Panc1 (cell line): ENCODE data around the gene SERPINA4. TPM values are rescaled to one million over a fixed set of nuclear protein-coding genes. Genes with fewer than 3 reads are reported as not detected.

ENCODE experiments used
- ATAC-seq: fragments of 200-7000 bp; cut with Tn5 transposase; 2 replicates; pipeline ENCODE4 v1.9.1; 2020; ENCODE audit warnings: mild to moderate bottlenecking, moderate library complexity
- BruUV-seq: library from RNA; stranded (reverse); fragments of 400-500 nt; replicated peaks from 2 replicates; lab custom pipeline; 2021; lab: Mats Ljungman, UMichigan
- CTCF ChIA-PET: fragments of 300-600 bp; sonication (Branson Sonifier 250); formaldehyde crosslinking; loops from one replicate; lab custom pipeline; 2022; ENCODE audit warnings: antibody characterized with exemption; lab: Charles Lee
- POLR2A ChIA-PET: fragments of 300-600 bp; sonication (Branson Sonifier 250); formaldehyde crosslinking; loops from one replicate; lab custom pipeline; 2022; ENCODE audit warnings: antibody characterized with exemption; lab: Charles Lee
- DNase-seq: peaks from one replicate; pipeline ENCODE4 v3.0.0-alpha.2; 2010; ENCODE audit warnings: low read depth, low spot score
- H3K27ac ChIP-seq: 2 replicates; pipeline ENCODE4 v1.5.1; 2011; ENCODE audit warnings: mild to moderate bottlenecking, low read length, inconsistent platforms
- H3K27me3 ChIP-seq: fragments of 200-500 bp; sonication (Bioruptor generic); 2 replicates; pipeline ENCODE4 v1.6.0; 2014; ENCODE audit warnings: low read length, inconsistent platforms; ENCODE audit not compliant: control insufficient read depth, insufficient read depth
- H3K36me3 ChIP-seq: fragments of 200-500 bp; sonication (Bioruptor generic); 2 replicates; pipeline ENCODE4 v1.5.1; 2014; ENCODE audit warnings: inconsistent platforms, mild to moderate bottlenecking, low read length, moderate library complexity; ENCODE audit not compliant: control insufficient read depth, insufficient read depth
- H3K4me1 ChIP-seq: 2 replicates; pipeline ENCODE4 v1.5.1; 2011; ENCODE audit warnings: inconsistent platforms, mild to moderate bottlenecking, low read length, moderate library complexity; ENCODE audit not compliant: control insufficient read depth, insufficient read depth
- H3K4me3 ChIP-seq, 2 experiments: 2 replicates each; pipeline ENCODE4 v1.5.1; 2011 to 2012; ENCODE audit warnings: low read depth in 2 of 2, low read length in 2 of 2, mild to moderate bottlenecking in 2 of 2, inconsistent platforms in 1 of 2, moderate library complexity in 1 of 2
- H3K9me3 ChIP-seq: fragments of 200-500 bp; sonication (Bioruptor generic); 2 replicates; pipeline ENCODE4 v1.5.1; 2014; ENCODE audit warnings: low read depth, mild to moderate bottlenecking, inconsistent platforms, low read length, moderate library complexity; ENCODE audit not compliant: control insufficient read depth, insufficient read depth
- CTCF ChIP-seq: fragments of 450-650 bp; IDR thresholded peaks from 2 replicates; pipeline ENCODE4 v1.5.1; 2017; ENCODE audit warnings: mild to moderate bottlenecking
- POLR2AphosphoS5 ChIP-seq: IDR thresholded peaks from 2 replicates; pipeline ENCODE4 v1.6.1; 2012; ENCODE audit warnings: mild to moderate bottlenecking, low read depth, low read length, moderate library complexity
- REST ChIP-seq, 2 experiments: IDR thresholded peaks; 2 replicates each; pipeline ENCODE4 v1.6.1; 2011 to 2012; ENCODE audit warnings: low read depth in 2 of 2, control low read depth in 1 of 2, low read length in 1 of 2, mild to moderate bottlenecking in 1 of 2, moderate library complexity in 1 of 2; ENCODE audit not compliant: insufficient read depth in 1 of 2
- SIN3A ChIP-seq: IDR thresholded peaks from 2 replicates; pipeline ENCODE4 v1.6.1; 2012; ENCODE audit warnings: low read depth, mild to moderate bottlenecking, low read length, moderate library complexity, borderline replicate concordance; ENCODE audit not compliant: insufficient read depth
- TCF7L2 ChIP-seq: IDR thresholded peaks from 2 replicates; pipeline ENCODE4 v1.6.1; 2011; ENCODE audit warnings: mild to moderate bottlenecking, low read depth, low read length, inconsistent platforms
- in situ Hi-C: cut with HindIII; loops from 2 replicates; pipeline ENCODE4 v1.10.0; 2016; ENCODE audit warnings: low sequenced_read_pairs, low pct_unique_long_range_greater_than_20kb
- intact Hi-C: fragments of 100-400 bp; cut with micrococcal nuclease; formaldehyde crosslinking; loops from one replicate; pipeline ENCODE4 v1.10.0; 2022; ENCODE audit not compliant: unreplicated experiment
- total RNA-seq: library from RNA; stranded (reverse); gene quantifications from one replicate; pipeline ENCODE4 v1.2.1, GENCODE V29; 2021; ENCODE audit not compliant: unreplicated experiment

The SERPINA4 gene
- total RNA-seq, 1 experiment from 2014 or later = 0.10 TPM

- H3K27ac ChIP-seq = no peak overlapping the region
- no TSS peak for BruUV-seq
- no peaks in the 10 kb centered on the region; the same call in 1 of the 2 replicates for H3K9me3 ChIP-seq
- DNase-seq = no peak
- no peaks in the 10 kb centered on the region for H3K27me3 ChIP-seq
- ChIA-PET CTCF (no interaction called here), POLR2A (no interaction called here)
- intact Hi-C loops (no loop called here), in situ Hi-C loops (no loop called here)
- no peak overlapping the region for H3K4me3 ChIP-seq
- TF ChIP-seq CTCF (no peak), SIN3A (no peak), REST (IDR thresholded peaks at IDR 0.05; ENCODE audit: insufficient read depth in 1 of 2, low read depth in 2 of 2, low read length in 1 of 2) (no peak), TCF7L2 (no peak), POLR2AphosphoS5 (no peak)
- H3K4me1 ChIP-seq = no peaks in the 10 kb centered on the region
- ATAC-seq = no peak
- no peaks in the 10 kb centered on the region for H3K36me3 ChIP-seq
Observed at GRCh38 chr14:94557327-94557726, 3.9 kb upstream of the SERPINA4 start.

GRCh38 chr14:94558842-94559241 is 2.4 kb upstream of the SERPINA4 start:
- Histone ChIP-seq H3K4me3 (no peak overlapping the region), H3K36me3 (no peaks in the 10 kb centered on the region), H3K27ac (no peak overlapping the region), H3K9me3 (no peaks in the 10 kb centered on the region; the same call in 1 of the 2 replicates), H3K4me1 (no peaks in the 10 kb centered on the region), H3K27me3 (no peaks in the 10 kb centered on the region)
- ChIA-PET CTCF (no interaction called here), POLR2A (no interaction called here)
- DNase-seq (no peak), ATAC-seq (no peak)
- BruUV-seq = no TSS peak
- TF ChIP-seq SIN3A = no peak
- no peak for TF ChIP-seq REST (IDR thresholded peaks at IDR 0.05; ENCODE audit: insufficient read depth in 1 of 2, low read depth in 2 of 2, low read length in 1 of 2)
- TF ChIP-seq TCF7L2 = no peak
- no peak for TF ChIP-seq POLR2AphosphoS5
- TF ChIP-seq CTCF = no peak
- in situ Hi-C loops = no loop called here
- intact Hi-C loops = no loop called here
